Chondrocyte (in vitro differentiated cells): ENCODE results near the gene SGSH. TPM values are rescaled to one million over a fixed set of nuclear protein-coding genes. Genes with fewer than 3 reads are reported as not detected.
A peak's percentile ranks its signal among the peaks of the same experiment; 100 is the strongest.
"Not testable (repeated sequence)": the region's sequence is repeated elsewhere in the genome, so short reads cannot be mapped to it uniquely, and the experiment has no call there.

Source experiments
- DNase-seq: peaks from one replicate; pipeline ENCODE4 v3.0.0; 2021; ENCODE audit warnings: mixed read lengths, low spot score
- H3K27ac Mint-ChIP-seq: one replicate; pipeline ENCODE4 v1.8.0; 2021; ENCODE audit warnings: mild to moderate bottlenecking, moderate library complexity, mixed read lengths; ENCODE audit not compliant: unreplicated experiment
- H3K27me3 Mint-ChIP-seq: 2 replicates; pipeline ENCODE4 v1.8.0; 2021; ENCODE audit warnings: low read depth, mixed read lengths
- H3K36me3 Mint-ChIP-seq: 2 replicates; pipeline ENCODE4 v1.8.0; 2021; ENCODE audit warnings: low read depth, mixed read lengths
- H3K4me1 Mint-ChIP-seq: 2 replicates; pipeline ENCODE4 v1.8.0; 2021; ENCODE audit warnings: low read depth, mild to moderate bottlenecking, mixed read lengths
- H3K4me3 Mint-ChIP-seq: one replicate; pipeline ENCODE4 v1.8.0; 2021; ENCODE audit warnings: mild to moderate bottlenecking, moderate library complexity, mixed read lengths; ENCODE audit not compliant: unreplicated experiment
- H3K9me3 Mint-ChIP-seq: 2 replicates; pipeline ENCODE4 v1.8.0; 2021; ENCODE audit warnings: low read depth, mixed read lengths
- total RNA-seq: library from RNA; stranded (reverse); gene quantifications from 3 replicates; pipeline ENCODE4 v1.2.1, GENCODE V29; 2021
- TF ChIP-seq, protein P1 (sequence below): fragments of 200-600 bp; sonication (generic); IDR thresholded peaks from 2 replicates; pipeline ENCODE4 v1.5.0; 2021; ENCODE audit warnings: antibody characterized with exemption, mild to moderate bottlenecking, moderate library complexity

The SGSH gene
- total RNA-seq, 1 donor from 2014 or later = 44.7 TPM

DNA sequence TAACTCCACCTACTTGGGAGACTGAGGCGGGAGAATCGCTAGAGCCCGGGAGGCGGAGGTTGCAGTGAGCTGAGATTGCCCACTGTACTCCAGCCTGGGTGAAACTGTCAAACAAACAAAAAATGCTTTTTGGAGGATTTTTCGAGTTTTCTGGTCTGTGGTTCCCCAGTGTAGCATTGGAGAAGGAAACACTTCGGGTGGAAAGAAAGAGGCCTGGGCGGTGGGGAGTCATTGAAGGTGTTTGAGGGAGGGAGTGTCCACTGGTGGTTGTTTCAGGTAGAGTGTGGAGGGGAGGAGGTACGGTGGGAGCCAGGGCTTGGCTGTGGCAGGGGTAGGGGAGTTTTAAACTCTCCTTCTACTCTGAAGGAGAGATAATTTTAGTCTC, 41.8 kb upstream of the SGSH start:
- Mint-ChIP-seq H3K27me3 (no peaks in the 10 kb centered on the region), H3K4me1 (peaks cover 29% of the 10 kb centered on the region), H3K36me3 (peaks cover 10% of the 10 kb centered on the region), H3K9me3 (no peaks in the 10 kb centered on the region), H3K4me3 (peak overlapping the region; percentile 88), H3K27ac (peak overlapping the region; percentile 91)
- no peak for DNase-seq
- TF ChIP-seq, protein P1, sequence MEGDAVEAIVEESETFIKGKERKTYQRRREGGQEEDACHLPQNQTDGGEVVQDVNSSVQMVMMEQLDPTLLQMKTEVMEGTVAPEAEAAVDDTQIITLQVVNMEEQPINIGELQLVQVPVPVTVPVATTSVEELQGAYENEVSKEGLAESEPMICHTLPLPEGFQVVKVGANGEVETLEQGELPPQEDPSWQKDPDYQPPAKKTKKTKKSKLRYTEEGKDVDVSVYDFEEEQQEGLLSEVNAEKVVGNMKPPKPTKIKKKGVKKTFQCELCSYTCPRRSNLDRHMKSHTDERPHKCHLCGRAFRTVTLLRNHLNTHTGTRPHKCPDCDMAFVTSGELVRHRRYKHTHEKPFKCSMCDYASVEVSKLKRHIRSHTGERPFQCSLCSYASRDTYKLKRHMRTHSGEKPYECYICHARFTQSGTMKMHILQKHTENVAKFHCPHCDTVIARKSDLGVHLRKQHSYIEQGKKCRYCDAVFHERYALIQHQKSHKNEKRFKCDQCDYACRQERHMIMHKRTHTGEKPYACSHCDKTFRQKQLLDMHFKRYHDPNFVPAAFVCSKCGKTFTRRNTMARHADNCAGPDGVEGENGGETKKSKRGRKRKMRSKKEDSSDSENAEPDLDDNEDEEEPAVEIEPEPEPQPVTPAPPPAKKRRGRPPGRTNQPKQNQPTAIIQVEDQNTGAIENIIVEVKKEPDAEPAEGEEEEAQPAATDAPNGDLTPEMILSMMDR = no peak

DNA sequence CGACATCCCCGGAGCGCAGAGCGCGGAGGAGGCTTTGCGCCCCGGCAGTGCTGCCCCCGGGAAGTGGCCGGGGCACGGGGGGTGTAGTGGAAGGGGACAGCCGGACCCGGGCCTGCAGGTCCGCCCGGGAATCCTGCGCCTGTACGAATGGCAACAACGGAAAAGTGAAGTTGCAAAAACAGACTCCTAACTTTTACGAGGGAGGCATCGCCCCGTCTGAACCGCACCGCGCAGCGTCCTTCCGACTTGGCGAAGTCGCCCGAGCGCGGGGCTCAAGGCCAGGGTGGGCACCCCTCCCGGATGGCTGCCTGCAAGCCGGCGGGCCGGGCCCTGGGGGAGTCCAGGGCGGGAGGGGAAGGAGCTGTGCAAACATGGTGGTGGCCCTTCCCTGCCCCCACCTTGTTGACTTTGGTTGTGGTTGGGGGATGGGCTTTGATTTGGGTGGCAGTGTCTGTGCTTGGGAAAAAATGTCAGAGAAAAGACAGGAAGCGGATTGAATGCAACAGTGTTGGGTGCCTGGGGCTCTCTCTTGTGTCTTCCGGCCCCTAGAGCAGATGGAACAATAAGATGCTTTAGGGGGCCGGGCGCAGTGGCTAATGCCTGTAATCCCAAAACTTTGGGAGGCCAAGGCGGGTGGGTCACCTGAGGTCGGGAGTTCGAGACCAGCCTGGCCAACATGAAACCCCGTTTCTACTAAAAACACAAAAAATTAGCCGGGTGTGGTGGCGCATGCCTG, 41.2 kb upstream of the SGSH start:
- H3K4me1 Mint-ChIP-seq = peaks cover 29% of the 10 kb centered on the region
- H3K4me3 Mint-ChIP-seq = peak overlapping the region; percentile 88
- peaks cover 10% of the 10 kb centered on the region for H3K36me3 Mint-ChIP-seq
- TF ChIP-seq, protein P1 = no peak
- H3K9me3 Mint-ChIP-seq = no peaks in the 10 kb centered on the region
- peak overlapping the region; percentile 91 for H3K27ac Mint-ChIP-seq
- no peaks in the 10 kb centered on the region for H3K27me3 Mint-ChIP-seq
- no peak for DNase-seq

- Mint-ChIP-seq H3K27ac (peak within 1 kb of the TSS; percentile 94), H3K9me3 (no peaks in the 10 kb centered on the region), H3K27me3 (no peaks in the 10 kb centered on the region), H3K4me1 (peaks cover 29% of the 10 kb centered on the region), H3K36me3 (peaks cover 8% of the 10 kb centered on the region), H3K4me3 (peak within 1 kb of the TSS; percentile 88)
- DNase-seq = no peak
- TF ChIP-seq, protein P1 = no peak
These were observed 40.6 kb upstream of the SGSH start, which contains the start of gene RNF213 for GRCh38 chr17:80260791-80261158. TSS of gene RNF213 (plus strand) at chr17:80260852. CDS start at chr17:80263682, 2,830 bp downstream.

DNA sequence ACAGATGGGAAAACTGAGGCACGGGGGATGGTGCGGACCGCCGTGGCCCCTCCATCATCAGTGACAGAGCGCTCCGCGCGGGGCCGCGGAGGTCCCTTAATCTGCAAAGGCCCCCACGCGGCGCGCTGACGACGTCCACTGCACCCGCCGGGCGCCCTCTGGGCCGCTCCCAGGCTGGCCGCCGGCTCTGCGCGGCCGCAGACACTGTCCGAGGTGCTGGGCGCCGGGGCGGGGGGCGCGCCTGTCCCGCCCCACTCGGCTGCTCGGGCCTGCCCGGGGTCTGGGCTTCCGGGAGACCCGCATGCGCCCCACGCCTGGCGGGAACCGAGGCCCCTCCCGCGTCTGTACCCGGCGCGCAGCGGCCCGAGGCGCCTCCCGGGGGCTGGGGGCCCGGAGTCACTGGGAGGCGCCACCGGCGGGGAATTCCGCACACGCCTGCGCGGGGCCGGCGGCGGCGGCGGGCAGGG, 40.0 kb upstream of the SGSH start:
- no peak for DNase-seq
- Mint-ChIP-seq H3K36me3 (peaks cover 4% of the 10 kb centered on the region), H3K27ac (peak overlapping the region; percentile 94), H3K4me1 (peaks cover 33% of the 10 kb centered on the region), H3K4me3 (peak overlapping the region; percentile 82), H3K27me3 (no peaks in the 10 kb centered on the region), H3K9me3 (no peaks in the 10 kb centered on the region)
- TF ChIP-seq, protein P1 = peak; percentile 28

GRCh38 chr17:80259457-80260068, 39.4 kb upstream of the SGSH start:
- DNase-seq = no peak
- Mint-ChIP-seq H3K4me1 (peaks cover 39% of the 10 kb centered on the region), H3K27me3 (no peaks in the 10 kb centered on the region), H3K36me3 (peaks cover under 1% of the 10 kb centered on the region), H3K9me3 (no peaks in the 10 kb centered on the region), H3K27ac (peak overlapping the region; percentile 94), H3K4me3 (peak overlapping the region; percentile 82)
- TF ChIP-seq, protein P1 = no peak

DNA sequence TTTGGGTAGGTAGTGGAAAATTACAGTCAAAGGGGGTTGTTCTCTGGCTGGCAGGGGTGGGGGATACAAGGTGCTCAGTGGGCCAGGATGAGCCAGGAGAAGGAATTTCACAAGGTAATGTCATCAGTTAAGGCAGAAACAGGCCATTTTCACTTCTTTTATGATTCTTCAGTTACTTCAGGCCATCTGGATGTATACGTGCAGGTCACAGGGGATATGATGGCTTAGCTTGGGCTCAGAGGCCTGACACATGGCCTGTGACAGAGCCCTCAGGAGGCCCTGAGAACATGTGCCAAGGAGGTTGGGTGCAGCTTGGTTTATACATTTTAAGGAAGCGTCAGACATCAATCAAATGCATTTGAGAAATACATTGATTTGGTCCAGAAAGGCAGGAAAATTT, 38.2 kb upstream of the SGSH start:
- H3K27ac Mint-ChIP-seq, H3K36me3 Mint-ChIP-seq, DNase-seq, H3K9me3 Mint-ChIP-seq, H3K27me3 Mint-ChIP-seq, H3K4me3 Mint-ChIP-seq: not testable (repeated sequence)
- peaks cover 46% of the 10 kb centered on the region for H3K4me1 Mint-ChIP-seq
